GM12864 (cell line): Measurements from ENCODE around the gene TSR3.

Source experiments
- DNase-seq: peaks from one replicate; pipeline ENCODE4 v3.0.0-alpha.2; 2011; ENCODE audit warnings: low read depth
- H3K4me3 ChIP-seq: 2 replicates; pipeline ENCODE4 v1.5.1; 2011; ENCODE audit warnings: mild to moderate bottlenecking, low read depth, low read length, control low read depth
- TF ChIP-seq, protein P1 (sequence below): IDR thresholded peaks from 2 replicates; pipeline ENCODE4 v1.5.1; 2011; ENCODE audit warnings: low read depth, mild to moderate bottlenecking, moderate library complexity, low read length, control low read depth, inconsistent platforms; ENCODE audit errors: missing control alignments

Gene TSR3

GRCh38 chr16:1320658-1321240 lies 30.9 kb downstream of the TSR3 start:
- TF ChIP-seq, protein P1, sequence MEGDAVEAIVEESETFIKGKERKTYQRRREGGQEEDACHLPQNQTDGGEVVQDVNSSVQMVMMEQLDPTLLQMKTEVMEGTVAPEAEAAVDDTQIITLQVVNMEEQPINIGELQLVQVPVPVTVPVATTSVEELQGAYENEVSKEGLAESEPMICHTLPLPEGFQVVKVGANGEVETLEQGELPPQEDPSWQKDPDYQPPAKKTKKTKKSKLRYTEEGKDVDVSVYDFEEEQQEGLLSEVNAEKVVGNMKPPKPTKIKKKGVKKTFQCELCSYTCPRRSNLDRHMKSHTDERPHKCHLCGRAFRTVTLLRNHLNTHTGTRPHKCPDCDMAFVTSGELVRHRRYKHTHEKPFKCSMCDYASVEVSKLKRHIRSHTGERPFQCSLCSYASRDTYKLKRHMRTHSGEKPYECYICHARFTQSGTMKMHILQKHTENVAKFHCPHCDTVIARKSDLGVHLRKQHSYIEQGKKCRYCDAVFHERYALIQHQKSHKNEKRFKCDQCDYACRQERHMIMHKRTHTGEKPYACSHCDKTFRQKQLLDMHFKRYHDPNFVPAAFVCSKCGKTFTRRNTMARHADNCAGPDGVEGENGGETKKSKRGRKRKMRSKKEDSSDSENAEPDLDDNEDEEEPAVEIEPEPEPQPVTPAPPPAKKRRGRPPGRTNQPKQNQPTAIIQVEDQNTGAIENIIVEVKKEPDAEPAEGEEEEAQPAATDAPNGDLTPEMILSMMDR: no peak
- H3K4me3 ChIP-seq: no peak overlapping the region

GRCh38 chr16:1320097-1320496 lies 31.6 kb downstream of the TSR3 start:
- TF ChIP-seq, protein P1: no peak
- no peak for DNase-seq
- H3K4me3 ChIP-seq: no peak overlapping the region

More at GRCh38 chr16:1320658-1321240, 30.9 kb downstream of the TSR3 start:
- DNase-seq: no peak

- TF ChIP-seq, protein P1: no peak
- DNase-seq: no peak
- no peak overlapping the region for H3K4me3 ChIP-seq
Observed at GRCh38 chr16:1319041-1319440, 32.6 kb downstream of the TSR3 start.

DNA sequence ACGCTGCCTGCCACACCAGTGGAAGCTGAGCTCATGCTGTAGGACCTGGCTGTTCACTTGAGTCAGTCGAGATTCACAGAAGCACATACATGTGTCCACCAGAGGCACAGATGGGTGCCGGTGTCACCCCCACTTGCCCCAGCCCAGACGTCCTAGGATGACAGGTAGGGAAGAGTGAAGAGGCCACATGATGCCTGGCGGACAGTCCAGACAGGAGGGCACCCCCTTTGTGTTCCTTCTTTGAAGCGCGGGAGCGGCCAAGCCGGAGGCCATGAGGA lies 33.5 kb downstream of the TSR3 start:
- no peak overlapping the region for H3K4me3 ChIP-seq
- DNase-seq: no peak
- TF ChIP-seq, protein P1: no peak

GRCh38 chr16:1317479-1318267 lies 34.0 kb downstream of the TSR3 start:
- TF ChIP-seq, protein P1: no peak
- no peak for DNase-seq

GRCh38 chr16:1316033-1316405 lies 35.7 kb downstream of the TSR3 start:
- no peak for DNase-seq
- no peak overlapping the region for H3K4me3 ChIP-seq
- TF ChIP-seq, protein P1: no peak

More at GRCh38 chr16:1317479-1318267, 34.0 kb downstream of the TSR3 start:
- no peak overlapping the region for H3K4me3 ChIP-seq
